ENCODE measurements around the gene CFP. TPM values are rescaled to one million over a fixed set of nuclear protein-coding genes. Genes with fewer than 3 reads are reported as not detected.
"Not testable (repeated sequence)": the region's sequence is repeated elsewhere in the genome, so short reads cannot be mapped to it uniquely, and the experiment has no call there.

Gene CFP
- total RNA-seq, 1 donor from 2014 or later: 0.06 TPM

- Histone ChIP-seq H3K79me2 (ENCODE audit: low read depth) (no peaks in the 10 kb centered on the region), H3K27ac (no peak overlapping the region), H3K27me3 (no peaks in the 10 kb centered on the region), H3F3A (ENCODE audit: low read depth) (no peaks in the 10 kb centered on the region), H3K9ac (no peak overlapping the region), H2AFZ (replicated peaks) (no peak overlapping the region), H4K20me1 (ENCODE audit: low read depth) (no peaks in the 10 kb centered on the region), H3K9me3 (ENCODE audit: low read depth) (peaks cover 6% of the 10 kb centered on the region), H3K4me1 (no peaks in the 10 kb centered on the region), H3K36me3 (no peaks in the 10 kb centered on the region), H3K4me3 (no peak overlapping the region), H3K4me2 (no peak overlapping the region)
- H3K27me3 Mint-ChIP-seq (ENCODE audit: insufficient read depth, low read depth): peaks cover 4% of the 10 kb centered on the region
- no peak overlapping the region for H3K4me3 Mint-ChIP-seq
- peaks cover 11% of the 10 kb centered on the region for H3K4me1 Mint-ChIP-seq
- H3K9me3 Mint-ChIP-seq: peaks cover 9% of the 10 kb centered on the region
- H3K27ac Mint-ChIP-seq: no peak overlapping the region
- no peaks in the 10 kb centered on the region for H3K36me3 Mint-ChIP-seq
- no peak for DNase-seq (ENCODE audit: low spot score)
- TF ChIP-seq CTCF (IDR thresholded peaks at IDR 0.05) (no peak), EZH2phosphoT487 (IDR thresholded peaks at IDR 0.05) (no peak), EZH2 (IDR thresholded peaks at IDR 0.05) (no peak)
Measured at GRCh38 chrX:47605024-47605423, 24.7 kb downstream of the CFP start.

GRCh38 chrX:47603125-47603524, 26.6 kb downstream of the CFP start:
- H4K20me1 ChIP-seq (ENCODE audit: low read depth); H3K4me3 Mint-ChIP-seq; H3K27ac ChIP-seq; H3K9ac ChIP-seq; H3K4me3 ChIP-seq; H3K4me2 ChIP-seq; H3K27ac Mint-ChIP-seq; H3K79me2 ChIP-seq (ENCODE audit: low read depth); H3K36me3 ChIP-seq; H3K27me3 Mint-ChIP-seq (ENCODE audit: insufficient read depth, low read depth); H3K4me1 ChIP-seq; DNase-seq (ENCODE audit: low spot score); H2AFZ ChIP-seq (replicated peaks); H3K4me1 Mint-ChIP-seq; H3K27me3 ChIP-seq; H3F3A ChIP-seq (ENCODE audit: low read depth); H3K36me3 Mint-ChIP-seq; H3K9me3 ChIP-seq (ENCODE audit: low read depth); H3K9me3 Mint-ChIP-seq: not testable (repeated sequence)

- H3K9me3 Mint-ChIP-seq: peaks cover 18% of the 10 kb centered on the region
- no peaks in the 10 kb centered on the region for H3K27me3 Mint-ChIP-seq (ENCODE audit: insufficient read depth, low read depth)
- TF ChIP-seq EZH2 (IDR thresholded peaks at IDR 0.05) (no peak), EZH2phosphoT487 (IDR thresholded peaks at IDR 0.05) (no peak), CTCF (IDR thresholded peaks at IDR 0.05) (no peak)
- H4K20me1 ChIP-seq (ENCODE audit: low read depth): no peaks in the 10 kb centered on the region
- H3K9ac ChIP-seq: no peak overlapping the region
- no peak overlapping the region for H3K4me3 ChIP-seq
- H2AFZ ChIP-seq (replicated peaks): no peak overlapping the region
- H3F3A ChIP-seq (ENCODE audit: low read depth): no peaks in the 10 kb centered on the region
- no peak overlapping the region for H3K27ac ChIP-seq
- no peaks in the 10 kb centered on the region for H3K4me1 ChIP-seq
- DNase-seq (ENCODE audit: low spot score): no peak
- no peaks in the 10 kb centered on the region for H3K36me3 Mint-ChIP-seq
- no peak overlapping the region for H3K27ac Mint-ChIP-seq
- H3K4me2 ChIP-seq: no peak overlapping the region
- peaks cover 6% of the 10 kb centered on the region for H3K9me3 ChIP-seq (ENCODE audit: low read depth)
- no peaks in the 10 kb centered on the region for H3K4me1 Mint-ChIP-seq
- no peaks in the 10 kb centered on the region for H3K27me3 ChIP-seq
- H3K79me2 ChIP-seq (ENCODE audit: low read depth): no peaks in the 10 kb centered on the region
- no peak overlapping the region for H3K4me3 Mint-ChIP-seq
- no peaks in the 10 kb centered on the region for H3K36me3 ChIP-seq
Measured at GRCh38 chrX:47597222-47597621, 32.5 kb downstream of the CFP start.

GRCh38 chrX:47596256-47596655, 33.5 kb downstream of the CFP start:
- Histone ChIP-seq H4K20me1 (ENCODE audit: low read depth) (no peaks in the 10 kb centered on the region), H3K4me2 (no peak overlapping the region), H3K4me1 (no peaks in the 10 kb centered on the region), H3K79me2 (ENCODE audit: low read depth) (no peaks in the 10 kb centered on the region), H3K9ac (no peak overlapping the region), H3K27ac (no peak overlapping the region), H3K36me3 (no peaks in the 10 kb centered on the region), H3K27me3 (no peaks in the 10 kb centered on the region), H3K4me3 (no peak overlapping the region), H2AFZ (replicated peaks) (no peak overlapping the region), H3K9me3 (ENCODE audit: low read depth) (no peaks in the 10 kb centered on the region), H3F3A (ENCODE audit: low read depth) (no peaks in the 10 kb centered on the region)
- no peaks in the 10 kb centered on the region for H3K36me3 Mint-ChIP-seq
- H3K4me1 Mint-ChIP-seq: no peaks in the 10 kb centered on the region
- no peak overlapping the region for H3K4me3 Mint-ChIP-seq
- DNase-seq (ENCODE audit: low spot score): no peak
- H3K27me3 Mint-ChIP-seq (ENCODE audit: insufficient read depth, low read depth): no peaks in the 10 kb centered on the region
- peaks cover 18% of the 10 kb centered on the region for H3K9me3 Mint-ChIP-seq
- TF ChIP-seq EZH2 (IDR thresholded peaks at IDR 0.05): no peak
- TF ChIP-seq EZH2phosphoT487 (IDR thresholded peaks at IDR 0.05): no peak
- TF ChIP-seq CTCF (IDR thresholded peaks at IDR 0.05): no peak
- H3K27ac Mint-ChIP-seq: no peak overlapping the region
